Hippocampal formation (tissue), 2 donors: ENCODE measurements around the gene RUNX1.

Experiments
- DNase-seq, 2 donors: peaks; one replicate each; lab custom pipeline; 2025; lab: John Stamatoyannopoulos, UW

The RUNX1 gene

DNA sequence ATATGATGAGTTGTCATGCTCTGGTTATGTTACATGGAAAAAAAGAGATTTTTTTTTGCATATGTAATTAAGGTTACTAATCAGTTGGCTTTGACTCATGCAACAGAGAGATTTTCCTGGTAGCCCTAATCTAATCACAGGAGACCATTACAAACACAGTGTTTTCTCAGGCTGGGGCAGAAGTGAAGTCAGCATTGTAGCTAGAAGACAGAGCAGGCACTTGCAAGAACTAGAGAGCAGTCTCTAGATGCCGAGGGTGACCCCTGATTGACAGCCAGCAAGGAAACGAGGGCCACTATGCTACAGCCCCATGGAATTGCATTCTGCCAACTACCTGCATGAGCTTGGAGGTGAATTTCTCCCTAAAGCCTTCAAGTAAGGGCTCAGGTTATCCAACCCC is 151.3 kb downstream of the RUNX1 start:
- DNase-seq: no peak

GRCh38 chr21:34894401-34894800 is 154.7 kb downstream of the RUNX1 start:
- DNase-seq: no peak

- DNase-seq: no peak
Measured at GRCh38 chr21:34892209-34892608, 156.9 kb downstream of the RUNX1 start.

DNA sequence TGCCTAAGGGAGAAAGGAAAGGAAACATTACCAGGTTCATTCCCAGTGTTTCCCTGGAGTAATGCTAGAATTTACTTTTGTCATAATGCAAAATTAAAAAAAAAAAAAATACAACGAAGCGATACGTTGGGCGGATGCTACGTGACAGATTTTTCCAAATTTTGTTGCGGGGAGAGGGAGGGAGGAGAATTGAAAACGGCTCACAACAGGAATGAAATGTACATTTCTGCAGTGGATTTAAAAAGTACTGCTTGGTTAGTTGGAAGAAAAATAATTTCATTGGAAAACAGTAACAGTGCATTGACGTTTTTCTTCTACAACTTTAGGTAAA is 157.5 kb downstream of the RUNX1 start:
- no peak for DNase-seq

GRCh38 chr21:34890724-34891612 is 158.1 kb downstream of the RUNX1 start:
- no peak for DNase-seq

GRCh38 chr21:34890470-34890723 is 158.7 kb downstream of the RUNX1 start:
- DNase-seq: no peak

DNA sequence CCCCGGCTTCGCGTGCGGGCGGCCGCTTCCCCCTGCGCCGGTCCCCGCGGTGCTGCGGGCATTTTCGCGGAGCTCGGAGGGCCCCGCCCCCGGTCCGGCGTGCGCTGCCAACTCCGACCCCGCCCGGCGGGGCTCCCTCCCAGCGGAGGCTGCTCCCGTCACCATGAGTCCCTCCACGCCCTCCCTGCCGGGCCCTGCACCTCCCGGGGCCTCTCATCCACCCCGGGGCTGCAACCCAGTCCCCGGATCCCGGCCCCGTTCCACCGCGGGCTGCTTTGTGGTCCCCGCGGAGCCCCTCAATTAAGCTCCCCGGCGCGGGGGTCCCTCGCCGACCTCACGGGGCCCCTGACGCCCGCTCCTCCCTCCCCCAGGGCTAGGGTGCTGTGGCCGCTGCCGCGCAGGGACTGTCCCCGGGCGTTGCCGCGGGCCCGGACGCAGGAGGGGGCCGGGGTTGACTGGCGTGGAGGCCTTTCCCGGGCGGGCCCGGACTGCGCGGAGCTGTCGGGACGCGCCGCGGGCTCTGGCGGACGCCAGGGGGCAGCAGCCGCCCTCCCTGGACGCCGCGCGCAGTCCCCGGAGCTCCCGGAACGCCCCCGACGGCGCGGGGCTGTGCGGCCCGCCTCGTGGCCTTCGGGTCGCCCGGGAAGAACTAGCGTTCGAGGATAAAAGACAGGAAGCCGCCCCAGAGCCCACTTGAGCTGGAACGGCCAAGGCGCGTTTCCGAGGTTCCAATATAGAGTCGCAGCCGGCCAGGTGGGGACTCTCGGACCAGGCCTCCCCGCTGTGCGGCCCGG is 159.2 kb downstream of the RUNX1 start:
- peak in 1 of 2 donors; percentile 13 for DNase-seq

- DNase-seq: no peak
Measured at GRCh38 chr21:34889320-34889675, 159.8 kb downstream of the RUNX1 start.

DNA sequence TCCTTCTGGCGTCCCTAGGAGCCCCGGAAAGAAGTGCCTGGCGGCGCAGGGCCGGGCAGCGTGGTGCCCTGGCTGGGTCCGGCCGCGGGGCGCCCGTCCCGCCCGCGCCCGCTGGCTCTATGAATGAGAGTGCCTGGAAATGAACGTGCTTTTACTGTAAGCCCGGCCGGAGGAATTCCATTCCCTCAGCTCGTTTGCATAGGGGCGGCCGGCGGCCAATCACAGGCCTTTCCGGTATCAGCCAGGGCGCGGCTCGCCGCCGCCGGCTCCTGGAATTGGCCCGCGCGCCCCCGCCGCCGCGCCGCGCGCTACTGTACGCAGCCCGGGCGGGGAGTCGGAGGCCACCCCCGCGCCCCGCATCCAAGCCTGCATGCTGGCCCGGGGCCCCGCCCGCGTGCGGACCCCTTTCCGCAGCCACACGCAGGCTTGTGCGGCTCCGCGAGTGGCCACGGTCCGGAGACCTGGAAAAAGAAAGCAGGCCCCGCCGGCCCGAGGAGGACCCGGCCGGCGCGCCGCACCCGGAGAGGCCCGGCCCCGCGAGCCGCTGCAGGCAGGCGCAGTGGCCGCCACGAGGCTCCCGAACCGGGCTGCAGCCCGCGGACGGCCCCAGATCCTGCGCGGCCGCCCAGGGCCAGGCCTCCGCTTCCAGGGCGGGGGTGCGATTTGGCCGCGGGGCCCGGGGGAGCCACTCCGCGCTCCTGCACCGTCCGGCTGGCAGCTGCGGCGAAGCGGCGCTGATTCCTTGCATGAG is 160.4 kb downstream of the RUNX1 start:
- DNase-seq: peak; percentile 40 to 52

DNA sequence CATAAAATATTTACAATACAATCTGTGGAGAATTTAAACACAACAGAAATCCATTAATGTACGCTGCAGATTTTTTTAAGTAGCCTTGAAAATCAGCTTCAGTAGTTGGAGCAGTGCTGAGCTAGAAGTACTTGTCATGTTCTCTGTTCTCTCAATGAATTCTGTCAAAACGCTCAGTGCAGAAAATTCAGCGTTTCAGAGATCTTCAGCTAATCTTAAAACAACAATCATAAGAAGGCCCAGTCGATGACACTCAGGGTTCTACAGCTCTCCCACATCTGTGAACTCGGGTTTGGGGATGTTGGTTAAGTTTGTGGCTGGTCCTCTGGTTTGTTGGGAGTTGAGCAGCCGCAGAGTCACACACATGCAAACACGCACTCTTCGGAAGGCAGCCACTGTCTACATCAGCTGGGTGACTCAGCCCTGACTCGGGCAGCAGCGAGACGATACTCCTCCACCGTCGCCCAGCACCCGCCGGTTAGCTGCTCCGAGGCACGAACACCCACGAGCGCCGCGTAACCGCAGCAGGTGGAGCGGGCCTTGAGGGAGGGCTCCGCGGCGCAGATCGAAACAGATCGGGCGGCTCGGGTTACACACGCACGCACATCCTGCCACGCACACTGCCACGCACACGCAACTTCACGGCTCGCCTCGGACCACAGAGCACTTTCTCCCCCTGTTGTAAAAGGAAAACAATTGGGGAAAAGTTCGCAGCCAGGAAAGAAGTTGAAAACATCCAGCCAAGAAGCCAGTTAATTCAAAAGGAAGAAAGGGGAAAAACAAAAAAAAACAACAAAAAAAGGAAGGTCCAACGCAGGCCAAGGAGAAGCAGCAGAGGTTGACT is 161.2 kb downstream of the RUNX1 start:
- DNase-seq: peak in 1 of 2 donors; percentile 21

DNA sequence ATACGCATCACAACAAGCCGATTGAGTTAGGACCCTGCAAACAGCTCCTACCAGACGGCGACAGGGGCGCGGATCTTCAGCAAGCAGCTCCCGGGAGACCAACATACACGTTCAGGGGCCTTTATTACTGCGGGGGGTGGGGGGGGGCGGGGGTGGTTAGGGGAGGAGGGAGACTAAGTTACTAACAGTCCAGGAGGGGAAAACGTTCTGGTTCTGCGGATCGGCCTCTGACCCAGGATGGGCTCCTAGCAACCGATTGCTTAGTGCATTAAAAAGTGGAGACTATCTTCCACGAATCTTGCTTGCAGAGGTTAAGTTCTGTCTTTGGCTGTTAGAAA is 162.0 kb downstream of the RUNX1 start:
- DNase-seq: no peak

DNA sequence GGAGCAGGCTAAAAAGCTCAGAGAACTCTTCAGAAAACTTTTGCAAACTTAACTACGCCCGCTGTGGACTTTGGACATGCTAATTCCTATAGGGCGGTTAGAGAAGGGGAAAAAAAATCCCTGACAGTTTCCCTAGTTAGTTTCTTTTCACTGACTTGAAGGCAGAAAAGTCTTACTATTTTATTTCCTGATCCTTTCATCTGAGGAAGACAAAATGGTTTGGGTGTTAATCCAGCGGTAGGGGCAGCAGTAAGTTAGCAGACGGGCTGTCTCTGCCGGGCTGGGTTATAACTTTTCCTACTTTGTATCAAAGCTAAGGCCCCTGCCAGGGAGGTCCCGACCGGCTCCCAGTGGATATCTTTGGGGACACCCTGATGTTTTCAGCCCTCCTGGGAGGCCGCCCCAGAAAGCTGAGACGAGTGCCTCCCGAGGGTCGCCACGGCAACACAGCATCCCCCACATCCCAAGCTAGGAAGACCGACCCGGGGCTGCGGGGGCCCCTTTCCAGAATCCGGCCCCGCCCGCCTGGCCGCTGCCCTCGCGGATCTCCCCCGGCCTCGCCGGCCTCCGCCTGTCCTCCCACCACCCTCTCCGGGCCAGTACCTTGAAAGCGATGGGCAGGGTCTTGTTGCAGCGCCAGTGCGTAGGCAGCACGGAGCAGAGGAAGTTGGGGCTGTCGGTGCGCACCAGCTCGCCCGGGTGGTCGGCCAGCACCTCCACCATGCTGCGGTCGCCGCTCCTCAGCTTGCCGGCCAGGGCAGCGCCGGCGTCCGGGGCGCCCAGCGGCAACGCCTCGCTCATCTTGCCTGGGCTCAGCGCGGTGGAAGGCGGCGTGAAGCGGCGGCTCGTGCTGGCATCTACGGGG is 162.6 kb downstream of the RUNX1 start:
- no peak for DNase-seq

DNA sequence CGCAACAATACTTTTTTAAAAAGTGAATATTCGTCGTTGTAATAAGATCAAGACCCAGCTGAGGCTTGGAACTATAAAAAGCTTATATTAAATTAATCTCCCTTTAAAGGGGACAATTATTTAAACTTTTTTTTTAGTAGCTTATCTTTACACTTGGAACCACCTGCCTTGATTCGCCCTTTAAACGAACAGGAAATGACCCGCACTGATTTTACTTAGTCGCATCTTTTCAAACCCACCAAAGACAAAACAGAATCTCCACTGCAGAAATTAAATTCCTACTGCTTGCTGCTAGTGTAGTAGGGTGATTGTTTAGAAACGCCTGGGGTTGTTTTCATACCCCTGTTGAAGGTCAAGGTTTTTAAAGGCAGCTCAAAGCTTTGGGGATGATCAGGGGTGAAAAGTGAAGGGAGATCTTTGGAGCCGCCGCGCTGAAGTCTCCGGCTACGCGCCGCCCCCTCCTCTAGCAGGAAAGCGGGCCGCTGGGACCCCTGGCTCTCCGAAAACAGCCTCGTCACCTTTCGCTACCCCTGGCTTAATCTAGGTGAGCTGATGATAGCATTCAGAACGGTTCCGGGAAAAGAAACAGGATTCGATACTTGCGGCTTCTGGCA is 163.4 kb downstream of the RUNX1 start:
- no peak for DNase-seq

GRCh38 chr21:34885125-34885524 is 164.0 kb downstream of the RUNX1 start:
- DNase-seq: no peak

DNA sequence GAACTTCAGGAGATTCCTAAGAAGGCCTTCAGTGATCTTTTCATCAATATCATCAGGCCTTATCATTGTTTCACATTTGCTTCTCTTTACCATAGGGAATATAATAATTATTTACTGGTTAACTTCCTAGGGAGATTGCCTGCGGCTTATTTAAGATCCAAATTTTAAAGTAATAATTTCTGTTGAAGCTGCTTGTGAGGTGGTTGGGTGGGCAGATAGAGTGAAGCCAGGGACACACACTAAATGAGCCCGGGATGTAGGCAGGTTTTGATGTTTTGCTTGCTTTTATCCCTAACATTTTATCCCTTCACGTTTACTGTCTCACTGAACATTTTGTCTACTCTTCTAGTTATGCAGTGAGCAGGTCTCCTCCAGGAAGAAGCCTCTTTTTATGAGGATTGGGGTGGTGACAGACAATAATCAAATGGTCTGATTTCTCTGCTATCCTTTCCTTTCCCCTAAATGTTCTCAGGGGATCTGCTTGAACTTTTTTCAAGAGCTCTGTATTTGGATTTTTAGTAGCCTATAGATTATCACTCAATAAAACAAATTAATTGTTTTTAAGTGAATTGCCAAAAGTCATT is 164.7 kb downstream of the RUNX1 start:
- no peak for DNase-seq

DNA sequence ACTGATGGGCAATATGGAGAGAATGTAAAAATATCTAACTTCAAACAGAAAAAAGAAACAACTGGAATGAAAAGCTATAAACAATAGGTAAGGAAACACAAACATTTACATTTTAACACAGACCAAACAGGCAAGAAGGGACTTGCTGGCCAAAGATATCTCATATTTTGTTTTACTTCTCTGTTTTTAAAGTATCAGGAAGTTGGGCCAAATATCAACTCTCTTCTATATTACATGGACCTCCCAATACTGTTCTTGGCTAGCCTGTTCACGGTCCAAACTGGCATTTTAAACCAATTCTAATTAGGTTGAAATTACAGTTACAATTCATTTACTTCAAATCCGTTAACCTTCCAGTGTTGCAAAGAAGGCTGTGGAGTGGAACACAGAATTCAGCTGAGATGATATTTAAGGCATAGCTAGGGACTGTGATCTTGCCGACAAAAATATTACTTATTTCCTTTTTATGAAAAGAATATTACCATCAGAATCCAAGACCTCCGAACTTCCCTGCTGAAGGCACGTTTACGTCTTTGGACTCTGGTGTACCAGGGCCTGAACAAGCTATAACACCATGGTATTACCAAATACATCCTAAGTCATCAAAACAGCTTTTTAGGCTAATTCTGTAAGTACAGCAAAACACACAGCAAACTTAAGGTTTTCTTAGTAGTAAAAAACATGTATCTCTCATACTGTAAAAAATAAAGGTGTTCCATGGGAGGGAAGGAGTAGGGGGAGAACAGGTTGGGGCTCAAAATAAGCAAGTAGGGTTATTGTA is 165.4 kb downstream of the RUNX1 start:
- no peak for DNase-seq

DNA sequence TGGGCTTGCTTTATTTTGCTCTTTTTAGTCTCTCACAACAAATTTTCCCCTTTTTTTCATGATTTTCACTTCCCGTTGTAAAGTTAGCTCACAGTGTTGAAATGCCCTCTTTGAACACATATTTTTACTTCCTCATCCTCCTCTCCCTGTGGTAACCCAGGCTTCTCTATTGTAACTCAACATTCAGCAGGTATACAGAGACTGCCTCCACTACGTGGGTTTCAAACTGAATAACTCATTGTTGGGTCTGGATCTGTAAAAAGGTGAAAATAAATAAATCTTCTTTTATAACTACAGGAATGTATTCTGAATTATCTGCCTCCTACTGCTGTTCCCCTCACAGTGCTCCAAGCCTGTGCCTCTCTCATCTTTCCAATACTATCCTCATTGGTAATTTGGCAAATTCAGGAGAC is 166.4 kb downstream of the RUNX1 start:
- no peak for DNase-seq

DNA sequence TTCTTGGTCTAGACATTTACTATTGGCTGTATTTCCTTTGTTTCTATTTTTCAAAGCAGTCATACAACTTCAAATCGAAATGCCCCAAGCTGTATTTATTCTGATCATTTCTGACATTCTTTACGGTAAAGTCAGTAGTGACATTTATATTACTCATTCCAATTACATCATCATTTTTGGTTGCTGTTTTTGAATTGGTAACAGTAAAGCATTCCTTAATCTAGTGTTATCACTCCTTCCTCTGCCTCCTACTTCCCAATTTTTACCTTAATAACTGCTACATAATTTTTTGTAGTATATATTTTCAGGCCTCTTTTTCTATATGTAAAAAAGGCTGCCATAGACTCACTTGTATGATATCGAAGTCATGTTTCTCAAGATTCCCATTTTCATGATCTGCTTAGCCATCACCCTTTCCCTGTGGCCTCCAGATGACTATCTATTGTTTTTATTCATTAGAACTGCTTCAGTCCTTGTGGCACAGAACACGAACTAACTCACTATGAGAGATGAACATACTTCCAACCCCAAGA is 167.2 kb downstream of the RUNX1 start:
- no peak for DNase-seq

- DNase-seq: no peak
Measured at GRCh38 chr21:34881421-34881820, 167.7 kb downstream of the RUNX1 start.
